WTC11 (cell line): ENCODE measurements around the gene AVPR1B. TPM values are rescaled to one million over a fixed set of nuclear protein-coding genes. Genes with fewer than 3 reads are reported as not detected.

ENCODE experiments used
- ATAC-seq: fragments of 200-7000 bp; cut with Tn5 transposase; 2 replicates; pipeline ENCODE4 v1.10.0; 2021; ENCODE audit warnings: mild to moderate bottlenecking, moderate library complexity
- CTCF ChIA-PET: fragments of 300-600 bp; sonication (Branson Sonifier 250); formaldehyde crosslinking; loops from one replicate; lab custom pipeline; 2021; ENCODE audit warnings: antibody characterized with exemption; lab: Charles Lee
- POLR2A ChIA-PET: fragments of 350-600 bp; sonication (Branson Sonifier 250); formaldehyde crosslinking; loops from one replicate; lab custom pipeline; 2021; ENCODE audit warnings: antibody characterized with exemption; lab: Charles Lee
- DNase-seq: peaks from one replicate; pipeline ENCODE4 v3.0.0; 2021; ENCODE audit warnings: low spot score
- H3K27ac Mint-ChIP-seq: 2 replicates; pipeline ENCODE4 v1.8.0; 2021; ENCODE audit warnings: mixed read lengths
- H3K27me3 Mint-ChIP-seq: 2 replicates; pipeline ENCODE4 v1.8.0; 2021; ENCODE audit warnings: low read depth, mild to moderate bottlenecking, moderate library complexity, mixed read lengths
- H3K36me3 Mint-ChIP-seq: 2 replicates; pipeline ENCODE4 v1.8.0; 2021; ENCODE audit warnings: mixed read lengths
- H3K4me1 Mint-ChIP-seq: 2 replicates; pipeline ENCODE4 v1.8.0; 2022; ENCODE audit warnings: mixed read lengths
- H3K4me3 Mint-ChIP-seq: 2 replicates; pipeline ENCODE4 v1.8.0; 2021; ENCODE audit warnings: mild to moderate bottlenecking, moderate library complexity, mixed read lengths
- H3K9me3 Mint-ChIP-seq: 2 replicates; pipeline ENCODE4 v1.8.0; 2021; ENCODE audit warnings: mixed read lengths
- CREB1 ChIP-seq: sonication (generic); formaldehyde crosslinking; IDR thresholded peaks from 2 replicates; pipeline ENCODE4 v1.8.0; 2023; ENCODE audit warnings: mild to moderate bottlenecking, missing genetic modification reagents
- CREM ChIP-seq: sonication (generic); formaldehyde crosslinking; IDR thresholded peaks from 2 replicates; pipeline ENCODE4 v1.8.1; 2022; ENCODE audit warnings: mild to moderate bottlenecking, missing genetic modification reagents, moderate library complexity
- E2F5 ChIP-seq: sonication (generic); formaldehyde crosslinking; IDR thresholded peaks from 2 replicates; pipeline ENCODE4 v1.8.1; 2022; ENCODE audit warnings: mild to moderate bottlenecking, moderate library complexity, missing genetic modification reagents
- ELF4 ChIP-seq: sonication (generic); formaldehyde crosslinking; IDR thresholded peaks from 2 replicates; pipeline ENCODE4 v1.8.1; 2022; ENCODE audit warnings: low read depth, mild to moderate bottlenecking, moderate library complexity, missing genetic modification reagents
- EMX1 ChIP-seq: fragments of 250-450 bp; sonication (Bioruptor Pico); IDR thresholded peaks from 2 replicates; pipeline ENCODE4 v1.8.0; 2021; ENCODE audit warnings: mild to moderate bottlenecking
- ESRRA ChIP-seq: sonication (generic); formaldehyde crosslinking; IDR thresholded peaks from 2 replicates; pipeline ENCODE4 v1.8.1; 2022; ENCODE audit warnings: mild to moderate bottlenecking, missing genetic modification reagents, borderline replicate concordance
- FOXP1 ChIP-seq: sonication (generic); formaldehyde crosslinking; IDR thresholded peaks from 2 replicates; pipeline ENCODE4 v1.8.0; 2022; ENCODE audit warnings: missing genetic modification reagents, mild to moderate bottlenecking, moderate library complexity, borderline replicate concordance
- HMGXB4 ChIP-seq: sonication (generic); formaldehyde crosslinking; IDR thresholded peaks from 2 replicates; pipeline ENCODE4 v1.8.1; 2023; ENCODE audit warnings: mild to moderate bottlenecking, moderate library complexity, missing genetic modification reagents
- KAT7 ChIP-seq: sonication (generic); formaldehyde crosslinking; IDR thresholded peaks from 2 replicates; pipeline ENCODE4 v1.8.1; 2023; ENCODE audit warnings: missing genetic modification reagents, mild to moderate bottlenecking, borderline replicate concordance
- MXD4 ChIP-seq: fragments of 250-450 bp; sonication (Bioruptor Pico); IDR thresholded peaks from 2 replicates; pipeline ENCODE4 v1.8.0; 2021; ENCODE audit warnings: mild to moderate bottlenecking, moderate library complexity, borderline replicate concordance
- NFE2L1 ChIP-seq: sonication (generic); formaldehyde crosslinking; IDR thresholded peaks from 2 replicates; pipeline ENCODE4 v1.8.1; 2023; ENCODE audit warnings: missing genetic modification reagents
- NFYB ChIP-seq: sonication (generic); formaldehyde crosslinking; conservative IDR thresholded peaks from 2 replicates; pipeline ENCODE4 v1.8.0; 2022; ENCODE audit warnings: low read depth, missing genetic modification reagents
- NR3C1 ChIP-seq: sonication (generic); formaldehyde crosslinking; conservative IDR thresholded peaks from 2 replicates; pipeline ENCODE4 v1.8.1; 2023; ENCODE audit warnings: low read depth, mild to moderate bottlenecking, missing genetic modification reagents
- PRDM15 ChIP-seq: sonication (generic); formaldehyde crosslinking; IDR thresholded peaks from 2 replicates; pipeline ENCODE4 v1.8.0; 2022; ENCODE audit warnings: missing genetic modification reagents
- PRRX2 ChIP-seq: fragments of 250-450 bp; sonication (Bioruptor Pico); IDR thresholded peaks from 2 replicates; pipeline ENCODE4 v1.8.0; 2021; ENCODE audit warnings: mild to moderate bottlenecking
- RELA ChIP-seq: sonication (generic); formaldehyde crosslinking; IDR thresholded peaks from 2 replicates; pipeline ENCODE4 v1.8.1; 2022; ENCODE audit warnings: missing genetic modification reagents, mild to moderate bottlenecking, borderline replicate concordance
- SP1 ChIP-seq: sonication (generic); formaldehyde crosslinking; conservative IDR thresholded peaks from 2 replicates; pipeline ENCODE4 v1.8.1; 2022; ENCODE audit warnings: missing genetic modification reagents
- TCF7 ChIP-seq: sonication (generic); formaldehyde crosslinking; IDR thresholded peaks from 2 replicates; pipeline ENCODE4 v1.8.0; 2022; ENCODE audit warnings: mild to moderate bottlenecking, low read depth, missing genetic modification reagents, moderate library complexity
- TEAD4 ChIP-seq: sonication (generic); formaldehyde crosslinking; IDR thresholded peaks from 2 replicates; pipeline ENCODE4 v1.8.0; 2022; ENCODE audit warnings: mild to moderate bottlenecking, missing genetic modification reagents
- ZMAT4 ChIP-seq: fragments of 250-450 bp; sonication (Bioruptor Pico); IDR thresholded peaks from 2 replicates; pipeline ENCODE4 v1.9.0; 2021; ENCODE audit warnings: mild to moderate bottlenecking
- ZNF138 ChIP-seq: sonication (generic); formaldehyde crosslinking; conservative IDR thresholded peaks from 2 replicates; pipeline ENCODE4 v1.8.1; 2022; ENCODE audit warnings: mild to moderate bottlenecking, moderate library complexity, missing genetic modification reagents
- ZNF263 ChIP-seq: sonication (generic); formaldehyde crosslinking; IDR thresholded peaks from 2 replicates; pipeline ENCODE4 v1.8.1; 2022; ENCODE audit warnings: low read depth, mild to moderate bottlenecking, moderate library complexity, missing genetic modification reagents
- total RNA-seq: library from RNA; stranded (reverse); gene quantifications from 3 replicates; pipeline ENCODE4 v1.2.3, GENCODE V29; 2021
- TF ChIP-seq, protein P1 (sequence below): sonication (generic); formaldehyde crosslinking; IDR thresholded peaks from 2 replicates; pipeline ENCODE4 v1.8.1; 2023; ENCODE audit warnings: mild to moderate bottlenecking, missing genetic modification reagents
- TF ChIP-seq, protein P2 (sequence below): fragments of 250-450 bp; sonication (Bioruptor Pico); IDR thresholded peaks from 2 replicates; pipeline ENCODE4 v1.9.0; 2021; ENCODE audit warnings: moderate library complexity, mild to moderate bottlenecking, inconsistent platforms, borderline replicate concordance

The AVPR1B gene
- total RNA-seq, 1 experiment from 2014 or later = 0.68 TPM

DNA sequence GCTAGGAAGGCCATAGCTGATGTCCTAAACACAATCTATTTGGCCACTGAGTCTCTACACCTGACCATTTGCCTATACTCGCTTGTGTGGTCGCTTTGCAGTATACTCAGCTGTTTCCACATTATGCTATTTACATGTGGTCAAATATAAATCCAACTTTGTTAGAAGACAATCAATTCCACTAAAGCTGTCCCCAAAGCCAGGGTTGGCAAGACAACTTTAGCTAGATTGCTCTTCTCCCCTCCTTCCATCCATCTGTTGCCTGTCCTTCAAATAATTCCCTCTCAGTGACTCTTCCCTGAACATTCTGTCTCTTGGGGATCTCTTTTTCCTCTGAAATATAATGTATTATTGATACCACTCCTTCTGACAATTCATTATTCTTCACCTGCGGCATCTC, 30.1 kb downstream of the AVPR1B start (continued):
- TF ChIP-seq ESRRA (no peak), SP1 (CRISPR knock-in tag) (no peak), CREB1 (CRISPR knock-in tag) (no peak)

GRCh38 chr1:206083750-206084149, 33.4 kb downstream of the AVPR1B start:
- no peak overlapping the region for H3K27ac Mint-ChIP-seq
- CTCF ChIA-PET = no interaction called here
- no peak overlapping the region for H3K4me3 Mint-ChIP-seq
- H3K9me3 Mint-ChIP-seq = no peaks in the 10 kb centered on the region
- TF ChIP-seq HMGXB4 (CRISPR knock-in tag) = no peak
- no peak for TF ChIP-seq FOXP1 (CRISPR knock-in tag)
- no peak for TF ChIP-seq E2F5 (CRISPR knock-in tag)
- no peak for TF ChIP-seq TEAD4 (CRISPR knock-in tag)
- TF ChIP-seq RELA (CRISPR knock-in tag) = no peak
- no peak for TF ChIP-seq CREM (CRISPR knock-in tag)
- TF ChIP-seq, protein P1, sequence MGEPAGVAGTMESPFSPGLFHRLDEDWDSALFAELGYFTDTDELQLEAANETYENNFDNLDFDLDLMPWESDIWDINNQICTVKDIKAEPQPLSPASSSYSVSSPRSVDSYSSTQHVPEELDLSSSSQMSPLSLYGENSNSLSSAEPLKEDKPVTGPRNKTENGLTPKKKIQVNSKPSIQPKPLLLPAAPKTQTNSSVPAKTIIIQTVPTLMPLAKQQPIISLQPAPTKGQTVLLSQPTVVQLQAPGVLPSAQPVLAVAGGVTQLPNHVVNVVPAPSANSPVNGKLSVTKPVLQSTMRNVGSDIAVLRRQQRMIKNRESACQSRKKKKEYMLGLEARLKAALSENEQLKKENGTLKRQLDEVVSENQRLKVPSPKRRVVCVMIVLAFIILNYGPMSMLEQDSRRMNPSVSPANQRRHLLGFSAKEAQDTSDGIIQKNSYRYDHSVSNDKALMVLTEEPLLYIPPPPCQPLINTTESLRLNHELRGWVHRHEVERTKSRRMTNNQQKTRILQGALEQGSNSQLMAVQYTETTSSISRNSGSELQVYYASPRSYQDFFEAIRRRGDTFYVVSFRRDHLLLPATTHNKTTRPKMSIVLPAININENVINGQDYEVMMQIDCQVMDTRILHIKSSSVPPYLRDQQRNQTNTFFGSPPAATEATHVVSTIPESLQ (CRISPR knock-in tag) = no peak
- no peak for ATAC-seq
- POLR2A ChIA-PET = no interaction called here
- H3K27me3 Mint-ChIP-seq = no peaks in the 10 kb centered on the region
- peaks cover 7% of the 10 kb centered on the region for H3K4me1 Mint-ChIP-seq
- no peaks in the 10 kb centered on the region for H3K36me3 Mint-ChIP-seq
- DNase-seq = no peak

DNA sequence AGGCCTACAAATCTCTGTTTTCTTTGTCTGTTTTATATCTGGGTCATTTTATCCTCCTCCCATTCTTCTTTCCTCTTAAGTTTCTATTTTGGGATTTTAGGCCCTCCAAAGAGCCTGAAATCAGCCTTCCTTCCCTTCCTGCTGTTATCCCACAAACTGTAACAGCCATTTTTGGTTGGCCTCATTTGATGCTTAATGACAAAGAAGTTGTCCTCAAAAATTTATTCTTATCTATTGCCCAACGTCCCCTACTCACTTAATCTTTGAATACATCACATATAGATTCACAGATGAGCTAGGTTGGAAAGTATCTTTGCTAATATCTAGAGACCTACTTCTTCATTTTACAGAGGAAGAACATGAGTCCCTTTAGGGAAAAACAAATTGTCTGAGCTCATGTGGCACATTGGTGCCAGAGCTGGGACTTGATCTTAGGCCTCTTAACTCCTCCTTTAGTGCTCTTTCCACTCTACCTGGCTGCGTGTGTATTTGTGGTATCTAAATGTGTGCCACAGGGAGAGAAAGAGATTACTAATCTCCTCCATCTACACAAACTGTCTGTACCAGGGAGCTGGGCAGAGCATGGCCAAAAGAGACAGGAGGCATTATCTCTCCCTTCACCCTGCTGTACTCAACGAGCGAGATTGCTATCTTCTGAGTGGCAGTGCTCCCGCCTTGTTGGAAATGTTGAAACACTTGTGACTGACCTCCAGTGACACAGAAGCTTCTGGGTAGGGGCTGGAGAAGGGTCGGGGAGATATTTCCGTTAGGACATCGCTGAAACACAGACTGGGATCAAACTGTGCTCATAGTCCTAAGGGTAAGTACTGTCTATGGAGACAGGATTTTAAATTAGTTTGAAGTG, 34.1 kb downstream of the AVPR1B start:
- no peak for DNase-seq
- ATAC-seq = no peak

More for the DNA sequence above, 34.1 kb downstream of the AVPR1B start:
- ChIA-PET POLR2A (no interaction called here), CTCF (interaction anchor here (1.5 kb wide), 1 partner anchor 23 kb away, joined by 7 read pairs; no protein-coding TSS in a partner anchor)
- Mint-ChIP-seq H3K9me3 (no peaks in the 10 kb centered on the region), H3K27me3 (no peaks in the 10 kb centered on the region), H3K27ac (no peak overlapping the region), H3K4me3 (no peak overlapping the region), H3K4me1 (peaks cover 7% of the 10 kb centered on the region), H3K36me3 (no peaks in the 10 kb centered on the region)
- TF ChIP-seq EMX1 (CRISPR knock-in tag) (no peak), ELF4 (no peak), KAT7 (no peak), NR3C1 (CRISPR knock-in tag) (no peak), ZNF138 (CRISPR knock-in tag) (no peak), NFYB (CRISPR knock-in tag) (no peak), TCF7 (CRISPR knock-in tag) (no peak), ZMAT4 (CRISPR knock-in tag) (no peak), ZNF263 (CRISPR knock-in tag) (no peak), NFE2L1 (CRISPR knock-in tag) (no peak), TEAD4 (CRISPR knock-in tag) (no peak), PRDM15 (no peak), PRRX2 (no peak), MXD4 (CRISPR knock-in tag) (no peak)
- TF ChIP-seq, protein P2, sequence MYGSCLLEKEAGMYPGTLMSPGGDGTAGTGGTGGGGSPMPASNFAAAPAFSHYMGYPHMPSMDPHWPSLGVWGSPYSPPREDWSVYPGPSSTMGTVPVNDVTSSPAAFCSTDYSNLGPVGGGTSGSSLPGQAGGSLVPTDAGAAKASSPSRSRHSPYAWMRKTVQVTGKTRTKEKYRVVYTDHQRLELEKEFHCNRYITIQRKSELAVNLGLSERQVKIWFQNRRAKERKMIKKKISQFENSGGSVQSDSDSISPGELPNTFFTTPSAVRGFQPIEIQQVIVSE (CRISPR knock-in tag) = no peak
